Limb (tissue), 2 donors: ENCODE results near the gene GLIPR1L1.
"Not testable (repeated sequence)": the region's sequence is repeated elsewhere in the genome, so short reads cannot be mapped to it uniquely, and the experiment has no call there.

ENCODE experiments used
- DNase-seq, 2 donors: peaks; one replicate each; pipeline ENCODE4 v3.0.0-alpha.2; 2016; ENCODE audit errors: extremely low spot score in 2 of 2

GLIPR1L1 gene, protein sequence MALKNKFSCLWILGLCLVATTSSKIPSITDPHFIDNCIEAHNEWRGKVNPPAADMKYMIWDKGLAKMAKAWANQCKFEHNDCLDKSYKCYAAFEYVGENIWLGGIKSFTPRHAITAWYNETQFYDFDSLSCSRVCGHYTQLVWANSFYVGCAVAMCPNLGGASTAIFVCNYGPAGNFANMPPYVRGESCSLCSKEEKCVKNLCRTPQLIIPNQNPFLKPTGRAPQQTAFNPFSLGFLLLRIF

DNA sequence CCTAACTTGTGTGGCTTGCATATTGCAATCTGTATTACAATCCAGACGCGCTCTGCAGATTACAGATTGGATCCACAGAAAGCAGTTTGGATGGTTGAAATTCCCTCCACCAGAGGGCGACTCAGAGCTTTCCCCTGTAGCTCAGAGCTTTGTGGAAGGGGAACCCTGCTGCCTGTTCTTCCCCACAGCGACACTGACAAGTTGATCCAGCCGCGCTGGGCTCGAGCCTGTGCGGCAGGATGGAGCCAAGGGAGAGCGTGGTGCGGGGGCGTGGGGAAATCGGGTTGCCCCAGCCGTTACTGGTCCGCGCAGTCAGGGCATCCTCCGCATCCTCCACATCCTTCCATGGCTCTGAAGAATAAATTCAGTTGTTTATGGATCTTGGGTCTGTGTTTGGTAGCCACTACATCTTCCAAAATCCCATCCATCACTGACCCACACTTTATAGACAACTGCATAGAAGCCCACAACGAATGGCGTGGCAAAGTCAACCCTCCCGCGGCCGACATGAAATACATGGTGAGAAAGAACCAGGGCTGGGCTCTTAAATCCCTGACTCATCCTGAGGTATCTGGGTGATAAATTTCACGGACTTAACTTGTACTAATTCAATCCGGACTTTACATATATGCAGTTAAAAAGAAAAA is at the start of gene GLIPR1L1:
Gene GLIPR1L1, plus strand, starts transcription at position 287 of the 647 bp plus-strand sequence. Its CDS starts 59 bp downstream, at position 346.
- peak; percentile 82 to 88 for DNase-seq

DNA sequence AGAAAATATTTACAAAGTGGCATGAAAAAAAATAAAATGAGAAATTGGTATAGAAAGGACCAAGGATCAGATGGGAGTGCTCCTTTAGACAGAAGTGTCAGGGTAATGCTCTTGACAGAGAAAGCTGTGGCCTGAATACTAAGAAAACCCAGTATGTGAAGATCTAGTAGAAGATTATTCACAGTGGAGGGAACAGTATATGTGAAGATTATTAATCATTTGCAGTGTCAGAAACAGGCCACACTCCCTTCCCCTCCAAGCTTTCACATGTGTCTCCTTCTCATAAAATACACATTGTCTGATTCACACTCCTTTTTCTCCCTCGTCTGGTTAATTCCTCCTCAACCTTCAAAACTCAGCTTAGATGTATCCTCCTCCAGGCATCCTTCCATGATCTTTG is 45.6 kb upstream of the GLIPR1L1 start:
- DNase-seq: no peak

DNA sequence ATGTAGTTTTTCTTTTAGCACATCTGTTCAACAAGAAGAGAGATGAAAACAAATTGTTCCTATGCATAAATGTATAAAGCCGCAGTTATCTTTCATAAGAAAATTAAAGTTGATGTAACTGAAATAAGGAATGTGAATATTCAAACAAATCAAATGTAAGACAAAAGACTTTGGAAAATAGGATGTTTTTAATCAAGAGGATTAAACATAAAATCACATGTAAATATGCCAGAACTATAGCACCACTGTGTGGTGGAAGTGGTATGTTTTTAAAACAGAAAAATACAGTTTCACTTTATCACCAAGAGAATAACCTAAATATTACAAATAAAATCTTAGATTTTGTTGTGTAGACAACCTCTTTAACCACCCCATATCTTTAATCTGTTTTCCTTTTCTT is 44.7 kb upstream of the GLIPR1L1 start:
- DNase-seq: peak in 1 of 2 donors; percentile 10

DNA sequence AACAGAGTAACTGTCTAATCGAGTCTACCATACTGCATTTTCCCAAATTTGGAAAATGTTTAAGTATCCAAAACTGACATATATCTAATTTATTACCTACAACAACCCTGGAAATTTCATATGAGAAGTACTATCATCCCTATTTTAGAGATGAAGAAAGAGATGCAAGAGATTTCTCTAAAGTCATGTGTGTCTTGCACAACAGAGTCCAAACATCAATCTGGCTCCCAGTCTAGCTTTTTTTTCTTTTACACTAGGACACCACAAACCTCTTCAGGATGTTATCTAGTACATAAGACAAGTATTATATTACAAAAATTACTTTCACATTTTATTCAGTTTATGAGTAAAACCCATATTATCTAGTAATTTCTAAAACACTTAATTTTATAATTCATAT is 43.5 kb upstream of the GLIPR1L1 start:
- no peak for DNase-seq

DNA sequence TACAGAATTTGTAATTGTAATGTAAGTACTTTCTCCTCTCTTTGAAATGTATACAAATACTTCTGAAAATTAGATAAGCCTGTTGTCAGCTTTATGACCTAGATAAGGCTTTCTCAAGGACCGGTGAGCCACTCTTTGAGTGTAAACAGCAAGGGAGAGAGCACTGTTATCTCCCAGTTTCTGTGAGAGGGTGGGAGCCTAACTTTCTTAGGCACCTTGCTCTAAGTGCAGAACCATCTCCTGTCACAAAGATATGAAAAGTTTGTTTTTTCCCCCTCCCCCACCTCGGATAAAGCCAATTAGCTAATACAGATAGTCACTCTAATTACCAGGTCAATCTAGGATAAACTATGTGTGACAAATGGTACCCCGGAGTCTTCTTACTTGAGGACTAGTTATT is 40.1 kb upstream of the GLIPR1L1 start:
- no peak for DNase-seq

DNA sequence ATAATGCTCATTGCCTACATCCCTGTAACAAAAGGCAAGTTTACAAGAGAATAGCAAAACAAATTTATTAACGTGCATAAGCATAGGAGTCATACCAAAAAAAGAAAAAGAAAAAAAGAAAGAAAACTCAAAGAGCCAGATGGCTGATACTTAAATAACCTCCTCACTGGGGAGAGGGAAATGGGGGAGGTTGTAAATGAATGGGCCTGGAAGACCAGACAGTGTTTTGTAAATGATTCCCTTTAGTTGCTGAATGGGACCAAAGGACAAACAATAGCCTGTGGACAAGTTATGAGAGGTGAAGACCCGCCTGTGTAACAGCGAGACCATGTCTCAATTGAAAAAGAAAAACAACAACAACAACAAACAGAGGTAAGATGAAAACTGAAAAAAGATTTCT is 39.7 kb upstream of the GLIPR1L1 start:
- DNase-seq: no peak

DNA sequence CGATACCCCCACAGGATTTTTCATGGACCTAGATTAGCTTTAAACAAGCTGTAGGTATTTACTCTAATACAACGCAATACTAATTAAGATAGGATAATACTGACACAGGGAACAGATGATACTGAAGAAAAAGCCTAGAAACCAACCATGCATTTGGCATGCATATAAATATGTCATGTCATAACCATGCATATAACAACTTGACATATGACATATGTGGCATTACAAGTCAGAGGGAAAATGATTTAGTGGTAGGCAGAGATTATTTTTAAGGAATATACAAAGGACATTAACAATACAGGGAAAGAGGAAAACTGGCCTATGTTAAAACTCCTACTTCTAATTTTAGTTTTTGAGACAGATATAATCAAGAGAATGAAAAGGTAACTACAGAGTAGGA is 32.2 kb upstream of the GLIPR1L1 start:
- DNase-seq: no peak

DNA sequence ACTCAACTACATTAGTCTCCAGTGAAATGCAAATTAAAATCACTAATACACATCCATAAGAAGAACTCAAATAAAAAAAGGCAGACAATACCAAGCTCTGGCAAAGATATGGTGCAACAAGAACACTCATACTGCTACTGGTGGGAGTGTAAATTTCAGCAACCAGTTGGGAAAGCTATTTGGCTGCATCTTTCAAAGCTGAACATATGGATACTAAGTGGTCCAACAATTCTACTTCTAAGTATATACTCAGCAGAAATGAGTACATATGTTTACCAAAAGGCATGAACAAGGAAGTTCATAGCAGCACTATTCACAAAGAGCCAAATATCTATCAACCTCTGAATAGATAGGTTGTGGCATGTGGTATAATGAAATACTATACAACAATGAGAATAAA is 31.7 kb upstream of the GLIPR1L1 start:
- no peak for DNase-seq

DNA sequence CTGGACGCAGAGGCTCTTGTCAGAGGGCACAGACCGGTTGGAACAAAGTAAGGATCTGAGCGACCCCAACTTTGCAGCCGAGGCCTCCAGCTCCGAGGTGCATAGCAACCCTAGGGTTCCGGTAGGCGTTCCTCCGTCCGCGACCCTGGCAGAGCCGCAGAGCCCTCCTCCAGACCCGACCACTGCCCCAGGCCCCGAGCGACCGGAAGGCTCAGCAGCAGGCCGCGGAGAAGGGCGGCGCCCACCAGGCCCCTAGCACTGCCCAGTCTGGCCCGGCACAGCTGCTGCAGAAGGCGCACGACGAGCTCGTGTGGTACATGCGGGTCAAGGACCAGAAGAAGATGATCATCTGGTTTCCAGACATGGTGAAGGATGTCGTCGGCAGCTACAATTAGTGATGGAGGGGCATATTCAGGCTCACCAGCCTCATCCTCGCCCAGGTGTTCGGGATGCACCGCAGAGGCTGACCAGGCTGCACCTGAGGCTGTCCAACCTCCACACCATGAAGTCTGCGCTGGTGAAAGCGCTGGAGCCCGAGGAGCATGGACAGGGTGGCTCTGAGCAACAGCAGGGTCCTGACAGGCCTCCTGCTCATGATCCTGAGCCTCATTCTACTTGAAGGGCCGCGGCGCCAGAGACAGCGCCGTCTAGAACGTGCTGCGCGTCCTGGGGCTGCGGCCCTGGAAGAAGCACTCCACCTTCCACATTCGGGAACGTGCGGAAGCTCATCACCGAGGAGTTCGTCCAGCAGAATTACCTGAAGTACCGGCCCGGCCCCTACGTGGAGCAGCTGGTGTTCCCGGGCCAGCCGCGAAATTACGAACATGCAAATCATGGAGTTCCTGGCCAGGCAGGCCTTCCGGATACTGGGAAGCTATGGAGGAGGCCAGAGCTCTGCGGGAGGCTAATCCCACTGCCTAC is 28.8 kb upstream of the GLIPR1L1 start:
- no peak for DNase-seq

DNA sequence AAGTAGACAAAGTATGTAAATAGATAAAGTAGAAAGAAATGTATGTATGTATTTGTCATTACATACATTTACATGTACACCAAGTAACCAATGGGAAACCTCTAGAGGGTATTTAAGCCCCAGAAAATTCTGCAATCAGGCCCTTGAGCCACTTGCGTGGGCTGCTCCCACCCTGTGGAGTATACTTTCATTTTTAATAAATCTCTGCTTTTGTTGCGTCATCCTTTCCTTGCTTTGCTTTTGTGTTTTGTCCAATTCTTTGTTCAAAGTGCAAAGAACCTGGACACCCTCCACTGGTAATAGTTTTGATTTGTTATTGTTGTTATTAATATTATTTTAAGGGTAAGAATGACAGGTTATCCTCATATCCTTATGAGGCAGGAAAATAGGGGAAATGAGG is 26.2 kb upstream of the GLIPR1L1 start:
- DNase-seq: no peak

DNA sequence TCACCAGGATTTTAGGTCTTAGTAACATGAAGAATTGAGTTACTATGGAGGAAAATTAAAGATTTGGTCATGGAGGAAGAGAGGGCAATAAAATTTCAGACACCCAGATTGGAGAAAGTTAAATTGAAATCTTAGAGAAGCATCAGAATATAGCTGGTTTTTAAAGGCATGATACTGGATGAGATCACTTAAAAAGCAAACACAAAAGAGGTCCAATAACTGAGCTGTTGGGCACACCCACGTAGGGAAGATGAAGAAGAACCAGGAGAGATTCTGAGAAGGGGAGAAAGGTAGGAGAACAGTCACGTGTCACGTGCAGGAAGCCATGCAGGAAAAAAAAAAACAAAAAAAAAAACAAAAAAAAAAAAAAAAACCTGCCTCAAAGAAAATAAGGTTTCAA is 23.1 kb upstream of the GLIPR1L1 start:
- DNase-seq: no peak

DNA sequence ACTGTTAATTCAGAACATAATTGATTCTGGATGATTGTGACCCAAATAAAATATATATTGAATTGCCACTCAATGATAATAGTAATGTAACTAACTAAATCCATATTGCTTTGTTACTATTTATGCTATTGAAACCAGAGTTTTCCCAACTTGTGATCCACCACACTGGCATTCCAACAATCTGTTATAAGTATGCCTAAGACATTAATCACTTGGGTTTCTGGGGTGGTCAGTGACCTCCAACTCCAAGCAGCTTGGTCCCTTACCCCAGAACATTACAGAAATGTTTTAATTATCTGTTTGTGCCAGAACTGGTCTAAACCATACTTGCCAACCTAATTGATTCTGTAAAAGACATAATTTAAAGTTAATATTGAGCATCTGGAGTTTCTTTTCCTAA is 19.0 kb upstream of the GLIPR1L1 start:
- no peak for DNase-seq

DNA sequence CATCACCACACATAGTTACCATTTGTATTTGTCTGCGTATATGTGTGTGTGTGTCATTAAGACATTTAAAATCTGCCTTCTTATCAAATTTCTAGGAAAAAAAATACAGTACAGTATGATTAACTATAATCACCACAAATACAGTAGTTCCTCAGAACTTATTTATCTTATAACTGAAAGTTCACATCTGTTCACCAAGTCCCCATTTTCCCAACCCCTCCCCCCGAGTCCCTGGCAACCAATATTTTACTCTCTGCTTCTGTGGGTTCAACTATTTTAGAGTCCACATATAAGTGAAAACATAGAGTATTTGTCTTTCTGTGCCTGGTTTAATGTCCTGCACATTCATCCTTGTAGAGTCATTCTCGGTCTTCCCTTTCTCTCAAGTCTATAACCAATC is 16.7 kb upstream of the GLIPR1L1 start:
- no peak for DNase-seq

DNA sequence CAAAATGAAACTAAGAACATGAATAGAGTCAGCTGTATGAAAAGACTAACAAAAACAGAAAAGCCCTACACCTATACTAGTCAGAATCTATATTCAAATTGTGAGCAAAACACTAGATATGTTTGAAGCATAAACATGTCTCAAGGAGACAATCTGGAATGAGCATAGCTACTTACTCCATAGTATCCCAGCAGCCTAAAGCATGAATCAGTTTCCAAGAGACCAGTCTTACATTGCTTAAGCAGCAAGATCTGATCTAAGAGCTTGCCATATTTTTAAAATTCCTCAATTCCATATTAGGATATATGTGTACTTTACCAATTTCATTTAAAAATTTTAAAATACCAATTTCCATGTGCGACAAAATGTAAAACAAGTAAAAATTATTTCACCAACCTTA is 12.0 kb upstream of the GLIPR1L1 start:
- DNase-seq: no peak

DNA sequence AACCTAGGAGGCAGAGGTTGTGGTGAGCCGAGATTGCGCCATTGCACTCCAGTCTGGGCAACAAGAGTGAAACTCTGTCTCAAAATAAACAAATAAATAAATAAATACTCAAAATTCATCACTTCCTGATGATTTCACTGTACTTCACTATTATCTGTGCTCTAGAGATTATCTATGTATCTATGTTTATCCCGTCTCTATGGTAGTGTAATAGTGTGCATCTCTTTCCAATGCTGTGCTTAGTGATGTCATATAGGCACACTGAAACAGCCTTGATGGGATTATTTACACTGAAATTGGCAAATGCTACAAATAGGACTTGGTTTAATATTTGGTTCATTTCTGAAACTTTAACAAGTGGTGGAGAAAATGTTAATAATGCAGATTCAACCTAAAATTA is 10.8 kb upstream of the GLIPR1L1 start:
- no peak for DNase-seq

DNA sequence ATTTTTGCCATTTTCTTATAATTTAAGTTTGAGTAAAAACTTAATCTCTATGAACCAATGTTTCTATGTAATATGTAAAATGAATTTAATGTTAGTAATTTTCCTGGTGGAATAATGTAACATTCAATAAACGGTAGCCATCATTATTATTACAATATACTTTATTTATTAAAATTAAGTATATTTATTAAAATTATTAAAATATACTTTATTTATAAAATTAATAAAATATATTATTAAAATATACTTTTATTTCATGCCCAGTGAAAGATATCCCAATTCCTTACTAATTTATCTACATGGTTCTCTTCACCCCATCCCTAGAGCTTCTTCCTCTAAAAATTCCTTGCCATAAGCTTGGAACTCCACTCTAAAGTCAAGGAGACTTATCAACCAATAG is 6.8 kb upstream of the GLIPR1L1 start:
- DNase-seq: no peak

DNA sequence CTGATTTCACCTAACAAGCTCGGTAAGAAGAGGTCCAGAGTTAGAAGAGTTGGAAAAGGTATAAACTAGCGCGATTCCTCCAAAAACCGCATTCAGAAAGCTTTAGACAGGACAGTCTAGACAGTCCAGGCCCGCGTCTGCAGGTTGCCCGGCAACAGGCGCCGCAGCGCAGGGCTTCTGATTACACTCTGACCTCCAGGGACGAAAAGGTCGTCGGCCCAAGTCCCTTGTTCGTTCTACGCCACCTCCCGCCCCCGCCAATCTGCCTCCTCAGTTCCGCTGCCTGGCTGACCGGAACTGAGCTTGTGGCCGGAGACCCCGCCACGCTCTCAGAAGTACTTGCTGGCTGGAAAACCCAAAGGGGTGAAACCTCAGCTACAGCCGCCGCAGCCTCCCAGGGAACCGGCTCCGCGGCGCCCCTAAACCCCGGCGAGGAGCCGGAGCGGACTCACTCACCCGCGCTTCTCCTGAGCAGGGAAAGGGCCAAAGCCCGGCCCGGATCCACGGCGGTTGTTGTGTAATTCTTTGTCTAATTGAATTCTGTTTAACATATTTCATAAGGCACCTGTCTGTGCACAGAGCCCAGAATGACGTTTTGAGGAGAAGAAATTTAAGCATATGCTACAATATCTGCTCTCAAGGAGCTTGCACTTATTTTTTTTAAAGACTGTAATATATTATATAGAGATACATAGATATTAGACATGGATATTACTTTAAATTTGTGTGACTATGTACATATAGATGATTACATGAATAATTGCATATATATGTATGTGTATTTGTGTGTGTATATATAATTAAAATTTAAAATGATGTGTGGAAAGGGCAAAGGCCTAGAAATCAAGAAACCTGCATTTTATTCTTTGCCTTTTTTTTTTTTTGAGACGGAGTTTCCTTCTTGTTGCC is 4.3 kb upstream of the GLIPR1L1 start, which contains the start of gene CAPS2:
Gene CAPS2, minus strand, starts transcription at position 407 of the 909 bp plus-strand sequence. CDS start 3,826 bp downstream, outside the sequence.
- peak; percentile 81 to 91 for DNase-seq

DNA sequence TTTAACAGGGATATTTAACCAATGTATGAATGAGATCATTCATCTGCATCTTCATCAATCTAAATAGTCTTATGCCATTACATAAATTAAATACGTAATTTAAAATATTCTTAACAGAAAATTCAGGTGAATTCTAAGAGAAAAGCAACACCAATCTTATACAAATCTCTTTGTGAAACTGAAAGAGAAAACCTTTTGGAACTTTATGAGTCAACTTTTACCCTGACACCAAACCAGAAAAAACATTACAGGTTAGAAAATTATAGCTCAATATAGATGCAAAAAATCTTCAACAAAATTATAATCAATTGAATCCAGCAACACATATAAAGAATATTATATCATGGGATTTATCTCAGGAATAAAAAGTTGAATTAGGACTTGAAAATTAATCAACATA is 3.4 kb downstream of the GLIPR1L1 start:
- no peak for DNase-seq

DNA sequence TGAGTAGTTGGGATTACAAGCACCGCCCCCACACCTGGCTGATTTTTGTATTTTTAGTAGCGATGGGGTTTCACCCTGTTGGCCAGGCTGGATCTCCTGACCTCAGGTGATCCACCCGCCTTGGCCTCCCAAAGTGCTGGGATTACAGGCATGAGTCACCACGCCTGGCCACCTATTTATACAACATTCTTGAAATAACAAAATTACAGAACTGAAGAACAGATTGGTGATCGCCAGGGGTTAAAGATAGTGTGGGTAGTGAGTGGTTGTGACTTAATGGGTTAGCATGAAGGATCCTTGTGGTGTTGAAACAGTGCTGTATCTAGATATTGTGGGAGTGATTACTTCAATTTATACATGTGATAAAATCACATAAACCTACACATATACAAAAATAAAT is 7.4 kb downstream of the GLIPR1L1 start:
- DNase-seq: no peak

DNA sequence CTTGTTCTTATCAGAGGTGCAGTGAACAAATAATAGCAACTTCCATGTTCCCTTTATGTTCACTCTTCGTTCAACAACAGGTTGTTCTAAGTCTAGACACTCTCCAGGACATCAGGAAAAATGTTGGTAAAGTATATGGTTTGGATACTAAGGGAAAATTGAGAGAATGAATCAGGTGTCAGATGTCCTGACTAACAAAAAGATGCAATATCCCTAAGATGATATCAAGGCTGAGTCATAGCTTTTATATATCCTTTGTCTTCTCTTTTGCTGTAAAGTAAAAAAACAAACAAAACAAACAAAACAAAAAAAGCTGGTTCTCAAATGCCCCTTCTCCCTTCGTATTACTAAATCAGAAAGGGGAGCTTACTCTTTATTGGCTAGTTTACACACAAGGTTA is 11.1 kb downstream of the GLIPR1L1 start:
- DNase-seq: no peak

DNA sequence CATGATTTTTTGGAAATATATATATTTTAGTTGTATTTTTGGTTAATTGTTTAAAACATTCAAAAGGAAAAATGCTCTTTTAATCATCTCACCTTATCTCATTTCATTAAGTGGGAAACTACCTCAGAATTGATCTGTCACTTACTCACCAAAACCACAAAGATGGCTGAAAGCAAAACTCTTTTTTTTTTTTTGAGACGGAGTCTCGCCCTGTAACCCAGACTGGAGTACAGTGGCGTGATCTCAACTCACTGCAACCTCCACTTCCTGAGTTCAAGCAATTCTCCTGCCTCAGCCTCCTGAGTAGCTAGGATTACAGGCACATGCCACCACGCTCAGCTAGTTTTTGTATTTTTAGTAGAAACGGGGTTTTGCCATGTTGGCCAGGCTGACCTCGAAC is 11.7 kb downstream of the GLIPR1L1 start:
- not testable (repeated sequence) for DNase-seq
